Neuronal stem cell (in vitro differentiated cells): Measurements from ENCODE around the gene PCSK9.

Source experiments
- DNase-seq: peaks from one replicate; pipeline ENCODE4 v3.0.0-alpha.2; 2013; ENCODE audit warnings: low spot score
- H2AFZ ChIP-seq: one replicate; pipeline ENCODE4 v1.6.1; 2013; ENCODE audit warnings: mild to moderate bottlenecking, low read length, inconsistent platforms
- H2AK5ac ChIP-seq: 2 replicates; pipeline ENCODE4 v1.6.1; 2013; ENCODE audit warnings: low read depth, mild to moderate bottlenecking, inconsistent platforms, low read length, moderate library complexity, mixed read lengths
- H2BK120ac ChIP-seq: 2 replicates; pipeline ENCODE4 v1.6.1; 2013; ENCODE audit warnings: low read depth, mild to moderate bottlenecking, inconsistent platforms, low read length, moderate library complexity, mixed read lengths
- H2BK12ac ChIP-seq: one replicate; pipeline ENCODE4 v1.6.1; 2013; ENCODE audit warnings: low read length, inconsistent platforms
- H2BK15ac ChIP-seq: 2 replicates; pipeline ENCODE4 v1.6.1; 2013; ENCODE audit warnings: mild to moderate bottlenecking, low read length, inconsistent platforms, mixed read lengths
- H2BK5ac ChIP-seq: one replicate; pipeline ENCODE4 v1.6.1; 2013; ENCODE audit warnings: inconsistent platforms, mild to moderate bottlenecking, low read length, moderate library complexity
- H3K14ac ChIP-seq: one replicate; pipeline ENCODE4 v1.6.1; 2013; ENCODE audit warnings: low read length, inconsistent platforms
- H3K18ac ChIP-seq: 2 replicates; pipeline ENCODE4 v1.6.1; 2013; ENCODE audit warnings: low read length, inconsistent platforms
- H3K23ac ChIP-seq: 2 replicates; pipeline ENCODE4 v1.6.1; 2013; ENCODE audit warnings: low read depth, mild to moderate bottlenecking, mixed read lengths, low read length, inconsistent platforms; ENCODE audit not compliant: poor library complexity
- H3K27ac ChIP-seq: replicated peaks from 3 replicates; pipeline ENCODE4 v1.5.1; 2013; ENCODE audit warnings: low read length, inconsistent platforms
- H3K27me3 ChIP-seq, 3 experiments: 2 replicates each; pipeline ENCODE4 v1.6.1; 2013; ENCODE audit warnings: low read length in 3 of 3, mild to moderate bottlenecking in 2 of 3, inconsistent platforms in 1 of 3, low read depth in 1 of 3, mixed read lengths in 1 of 3, moderate library complexity in 1 of 3; ENCODE audit not compliant: control insufficient read depth in 3 of 3, insufficient read depth in 3 of 3
- H3K36me3 ChIP-seq, 2 donors: replicated peaks in 1 of 2; 2 replicates each; pipeline ENCODE4 v1.6.1; 2013; ENCODE audit warnings: low read length in 2 of 2; ENCODE audit not compliant: control insufficient read depth in 2 of 2, insufficient read depth in 2 of 2
- H3K4ac ChIP-seq: 2 replicates; pipeline ENCODE4 v1.6.1; 2013; ENCODE audit warnings: inconsistent platforms, mild to moderate bottlenecking, low read length, moderate library complexity
- H3K4me1 ChIP-seq, 2 donors: 1 replicate in 1 of 2; 2 replicates in 1 of 2; pipeline ENCODE4 v1.6.1; 2013; ENCODE audit warnings: low read length in 2 of 2, low read depth in 1 of 2; ENCODE audit not compliant: control insufficient read depth in 2 of 2, insufficient read depth in 1 of 2
- H3K4me2 ChIP-seq: one replicate; pipeline ENCODE4 v1.6.1; 2013; ENCODE audit warnings: mild to moderate bottlenecking, low read length, inconsistent platforms; ENCODE audit not compliant: insufficient read depth, poor library complexity, severe bottlenecking
- H3K4me3 ChIP-seq, 2 donors: 2 replicates each; pipeline ENCODE4 v1.5.1; 2013; ENCODE audit warnings: low read length in 2 of 2, mild to moderate bottlenecking in 2 of 2, inconsistent platforms in 1 of 2, moderate library complexity in 1 of 2
- H3K79me1 ChIP-seq: one replicate; pipeline ENCODE4 v1.6.1; 2013; ENCODE audit warnings: low read depth, mild to moderate bottlenecking, inconsistent platforms, low read length, moderate library complexity
- H3K9ac ChIP-seq: one replicate; pipeline ENCODE4 v1.6.1; 2013; ENCODE audit warnings: mild to moderate bottlenecking, low read depth, low read length, inconsistent platforms; ENCODE audit not compliant: poor library complexity
- H3K9me3 ChIP-seq, 2 donors: replicated peaks in 1 of 2; 2 replicates each; pipeline versions ENCODE3 to v1.6.1; 2013; ENCODE audit warnings: low read length in 2 of 2, mild to moderate bottlenecking in 2 of 2, inconsistent platforms in 1 of 2, low read depth in 1 of 2, mixed read lengths in 1 of 2, moderate library complexity in 1 of 2; ENCODE audit not compliant: control insufficient read depth in 2 of 2, insufficient read depth in 1 of 2
- H4K8ac ChIP-seq: one replicate; pipeline ENCODE4 v1.6.1; 2013; ENCODE audit warnings: low read depth, mild to moderate bottlenecking, inconsistent platforms, low read length, moderate library complexity
- H4K91ac ChIP-seq: one replicate; pipeline ENCODE4 v1.6.1; 2013; ENCODE audit warnings: low read length, low read depth, mild to moderate bottlenecking, inconsistent platforms; ENCODE audit not compliant: poor library complexity
- WGBS, 2 donors: extraction: QIAGEN DNeasy Blood & Tissue Kit; methylation state at CpG; one replicate each; pipeline ENCODE4 v1.1.7; 2013; ENCODE audit warnings: missing lambda C conversion rate in 2 of 2, mixed read lengths in 1 of 2; ENCODE audit not compliant: insufficient read length in 2 of 2, insufficient replicate concordance in 1 of 2; ENCODE audit errors: extremely low coverage in 2 of 2; 5-methylcytosine and 5-hydroxymethylcytosine counted together

Gene PCSK9

GRCh38 chr1:55048453-55049270, 9.3 kb downstream of the PCSK9 start:
- no peak overlapping the region for H2BK15ac ChIP-seq
- no peak overlapping the region for H3K4ac ChIP-seq
- no peaks in the 10 kb centered on the region for H3K9me3 ChIP-seq
- no peak overlapping the region for H3K9ac ChIP-seq
- H3K23ac ChIP-seq = no peak overlapping the region
- no peak overlapping the region for H2AFZ ChIP-seq
- no peak overlapping the region for H3K18ac ChIP-seq
- no peak overlapping the region for H2BK12ac ChIP-seq
- H2BK120ac ChIP-seq = no peak overlapping the region
- no peak overlapping the region for H3K27ac ChIP-seq
- no peak for DNase-seq
- no peaks in the 10 kb centered on the region for H3K79me1 ChIP-seq
- H3K4me3 ChIP-seq = no peak overlapping the region
- no peaks in the 10 kb centered on the region for H3K4me1 ChIP-seq
- H3K14ac ChIP-seq = no peak overlapping the region
- no peak overlapping the region for H4K91ac ChIP-seq
- H3K4me2 ChIP-seq = no peak overlapping the region
- H4K8ac ChIP-seq = no peak overlapping the region
- H3K27me3 ChIP-seq = peaks cover 0 to 24% (median 0%) of the 10 kb centered on the region in 3 experiments
- peaks cover 0 to 8% of the 10 kb centered on the region in 2 donors for H3K36me3 ChIP-seq
- H2AK5ac ChIP-seq = no peak overlapping the region
- H2BK5ac ChIP-seq = no peak overlapping the region
- no CpG with 5 or more reads among the region's 11 CpGs for WGBS, 2 donors

GRCh38 chr1:55049271-55049913, 10.0 kb downstream of the PCSK9 start:
- H3K4me3 ChIP-seq = no peak overlapping the region
- no peaks in the 10 kb centered on the region for H3K4me1 ChIP-seq
- H2BK120ac ChIP-seq = no peak overlapping the region
- H2BK12ac ChIP-seq = no peak overlapping the region
- H3K9me3 ChIP-seq = no peaks in the 10 kb centered on the region
- peaks cover 0 to 21% (median 0%) of the 10 kb centered on the region in 3 experiments for H3K27me3 ChIP-seq
- no peak overlapping the region for H4K8ac ChIP-seq
- H3K79me1 ChIP-seq = no peaks in the 10 kb centered on the region
- H3K4me2 ChIP-seq = no peak overlapping the region
- H3K9ac ChIP-seq = no peak overlapping the region
- peak overlapping the region; percentile 22 for H2BK5ac ChIP-seq
- H3K14ac ChIP-seq = no peak overlapping the region
- H2BK15ac ChIP-seq = no peak overlapping the region
- H3K27ac ChIP-seq = no peak overlapping the region
- H3K18ac ChIP-seq = peak overlapping the region; percentile 54
- H3K4ac ChIP-seq = no peak overlapping the region
- H4K91ac ChIP-seq = no peak overlapping the region
- H3K36me3 ChIP-seq = peaks cover 0 to 8% of the 10 kb centered on the region in 2 donors
- peak overlapping the region; percentile 1 for H3K23ac ChIP-seq
- H2AK5ac ChIP-seq = no peak overlapping the region
- WGBS, 2 donors = no CpG with 5 or more reads among the region's 9 CpGs
- H2AFZ ChIP-seq = no peak overlapping the region
- DNase-seq = no peak

- no peak overlapping the region for H3K27ac ChIP-seq
- WGBS, 2 donors = no CpG with 5 or more reads among the region's 9 CpGs
- H3K4me3 ChIP-seq = no peak overlapping the region
- DNase-seq = no peak
- H3K79me1 ChIP-seq = no peaks in the 10 kb centered on the region
- no peak overlapping the region for H2AFZ ChIP-seq
- no peak overlapping the region for H4K91ac ChIP-seq
- no peaks in the 10 kb centered on the region for H3K4me1 ChIP-seq
- no peak overlapping the region for H2AK5ac ChIP-seq
- peak overlapping the region; percentile 1 for H3K23ac ChIP-seq
- H3K4me2 ChIP-seq = no peak overlapping the region
- H3K9me3 ChIP-seq = no peaks in the 10 kb centered on the region
- peak overlapping the region; percentile 22 for H2BK5ac ChIP-seq
- H2BK120ac ChIP-seq = no peak overlapping the region
- peak overlapping the region; percentile 9 for H3K14ac ChIP-seq
- H3K27me3 ChIP-seq = peaks cover 0 to 17% (median 0%) of the 10 kb centered on the region in 3 experiments
- H2BK12ac ChIP-seq = no peak overlapping the region
- no peak overlapping the region for H2BK15ac ChIP-seq
- H3K4ac ChIP-seq = no peak overlapping the region
- H3K36me3 ChIP-seq = peaks cover 0 to 4% of the 10 kb centered on the region in 2 donors
- H3K9ac ChIP-seq = no peak overlapping the region
- H4K8ac ChIP-seq = no peak overlapping the region
- H3K18ac ChIP-seq = no peak overlapping the region
These were observed 10.5 kb downstream of the PCSK9 start for GRCh38 chr1:55049914-55050278.

- H3K9me3 ChIP-seq = no peaks in the 10 kb centered on the region
- H3K23ac ChIP-seq = peak overlapping the region; percentile 1
- peak overlapping the region; percentile 9 for H3K14ac ChIP-seq
- H3K36me3 ChIP-seq = peaks cover 0 to 3% of the 10 kb centered on the region in 2 donors
- H2AFZ ChIP-seq = no peak overlapping the region
- H3K4me3 ChIP-seq = no peak overlapping the region
- H3K79me1 ChIP-seq = no peaks in the 10 kb centered on the region
- no peak overlapping the region for H2BK12ac ChIP-seq
- no peak for DNase-seq
- H2AK5ac ChIP-seq = no peak overlapping the region
- H3K27me3 ChIP-seq = peaks cover 0 to 14% (median 0%) of the 10 kb centered on the region in 3 experiments
- WGBS, 2 donors = no CpG with 5 or more reads among the region's 9 CpGs
- H2BK5ac ChIP-seq = no peak overlapping the region
- H3K18ac ChIP-seq = no peak overlapping the region
- no peak overlapping the region for H3K4me2 ChIP-seq
- no peak overlapping the region for H2BK15ac ChIP-seq
- H4K8ac ChIP-seq = no peak overlapping the region
- no peak overlapping the region for H3K9ac ChIP-seq
- H3K4ac ChIP-seq = no peak overlapping the region
- no peak overlapping the region for H3K27ac ChIP-seq
- H3K4me1 ChIP-seq = no peaks in the 10 kb centered on the region
- H4K91ac ChIP-seq = no peak overlapping the region
- H2BK120ac ChIP-seq = no peak overlapping the region
These were observed 10.9 kb downstream of the PCSK9 start for GRCh38 chr1:55050283-55050682.
